Measurements from ENCODE around the gene DUS1L. TPM values are rescaled to one million over a fixed set of nuclear protein-coding genes. Genes with fewer than 3 reads are reported as not detected.

The DUS1L gene
- total and polyA plus RNA-seq, 4 donors, result 40.0 to 179 (median 100.0) TPM

DNA sequence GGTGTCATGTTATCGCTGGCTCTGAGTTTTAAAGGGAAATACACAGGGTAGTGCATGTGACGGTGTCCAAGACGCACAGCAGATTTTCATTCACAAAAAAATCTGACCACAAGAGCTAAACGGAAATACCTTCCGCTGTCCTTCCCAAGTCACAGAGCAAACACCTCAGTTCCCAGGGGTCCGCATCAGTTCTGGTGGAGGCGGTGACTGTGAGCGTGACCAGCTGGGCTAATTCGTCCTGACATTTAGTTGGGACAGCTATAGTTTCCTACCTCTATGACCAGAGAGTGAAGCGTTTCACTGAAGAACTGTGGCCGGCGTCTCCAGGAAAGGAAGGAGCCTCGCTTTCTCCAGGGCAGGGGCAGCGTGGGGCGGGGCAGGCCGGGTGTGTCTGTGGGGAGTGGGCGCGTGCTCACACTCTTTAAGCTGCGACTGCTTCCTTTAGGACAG lies 42.9 kb upstream of the DUS1L start:
- Histone ChIP-seq H3K4me1 (ENCODE audit: control insufficient read depth in 5 of 5, insufficient read depth in 5 of 5, low read length in 5 of 5) (peaks cover 0 to 34% (median 28%) of the 10 kb centered on the region in 5 donors), H3K27me3 (ENCODE audit: control insufficient read depth in 3 of 3, insufficient read depth in 3 of 3, low read length in 2 of 3) (no peaks in the 10 kb centered on the region), H3K36me3 (ENCODE audit: control insufficient read depth in 4 of 4, insufficient read depth in 4 of 4, low read length in 4 of 4) (peaks cover 0 to 2% (median 0%) of the 10 kb centered on the region in 4 donors), H3K27ac (ENCODE audit: low read depth in 1 of 2, low read length in 1 of 2) (peak overlapping the region in 1 of 2 donors; percentile 82), H3K9ac (ENCODE audit: insufficient read depth in 1 of 2, low read length in 2 of 2) (peak overlapping the region in 1 of 2 donors; percentile 4), H3K4me3 (no peak overlapping the region), H3K9me3 (ENCODE audit: control insufficient read depth in 4 of 4, insufficient read depth in 3 of 4, low read length in 3 of 4) (no peaks in the 10 kb centered on the region)
- DNase-seq (peak in 2 of 3 donors; percentile 36 to 57), ATAC-seq (ENCODE audit: insufficient read depth, low FRiP score) (no peak)
- 82 to 83% methylated on average over 19 of the region's 19 CpGs for WGBS, 2 donors
- TF ChIP-seq CTCF (IDR thresholded peaks at IDR 0.05; ENCODE audit: control extremely low read depth, extremely low read depth), result no peak

DNA sequence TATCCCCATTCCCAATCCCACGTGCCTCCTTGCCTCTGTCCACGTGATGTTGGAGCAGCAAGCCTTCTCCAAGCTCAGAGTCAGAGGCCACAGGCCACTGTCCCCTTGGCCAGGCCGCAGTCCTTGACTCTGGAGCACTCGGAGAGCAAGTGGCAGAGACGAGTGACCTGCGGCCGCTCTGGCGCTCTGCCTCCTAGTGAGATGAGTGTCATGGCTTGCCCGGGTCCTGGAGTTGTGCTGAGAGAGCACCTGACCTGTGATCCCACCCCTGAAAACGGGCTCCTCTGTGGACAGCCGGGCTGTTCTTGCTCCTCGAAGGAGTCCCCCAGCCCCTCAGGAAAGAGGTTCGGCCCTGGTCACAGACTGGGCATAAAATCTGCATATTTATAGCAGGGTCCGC lies 42.4 kb upstream of the DUS1L start:
- H3K4me1 ChIP-seq (ENCODE audit: control insufficient read depth in 5 of 5, insufficient read depth in 5 of 5, low read length in 5 of 5), result peaks cover 0 to 37% (median 28%) of the 10 kb centered on the region in 5 donors
- no peak overlapping the region for H3K4me3 ChIP-seq
- 69 to 91% methylated on average over 14 of the region's 14 CpGs for WGBS, 2 donors
- no peaks in the 10 kb centered on the region for H3K27me3 ChIP-seq (ENCODE audit: control insufficient read depth in 3 of 3, insufficient read depth in 3 of 3, low read length in 2 of 3)
- TF ChIP-seq CTCF (IDR thresholded peaks at IDR 0.05; ENCODE audit: control extremely low read depth, extremely low read depth), result no peak
- ATAC-seq (ENCODE audit: insufficient read depth, low FRiP score) (no peak), DNase-seq (no peak)
- H3K36me3 ChIP-seq (ENCODE audit: control insufficient read depth in 4 of 4, insufficient read depth in 4 of 4, low read length in 4 of 4), result no peaks in the 10 kb centered on the region
- no peaks in the 10 kb centered on the region for H3K9me3 ChIP-seq (ENCODE audit: control insufficient read depth in 4 of 4, insufficient read depth in 3 of 4, low read length in 3 of 4)
- peak overlapping the region in 1 of 2 donors; percentile 82 for H3K27ac ChIP-seq (ENCODE audit: low read depth in 1 of 2, low read length in 1 of 2)
- no peak overlapping the region for H3K9ac ChIP-seq (ENCODE audit: insufficient read depth in 1 of 2, low read length in 2 of 2)

DNA sequence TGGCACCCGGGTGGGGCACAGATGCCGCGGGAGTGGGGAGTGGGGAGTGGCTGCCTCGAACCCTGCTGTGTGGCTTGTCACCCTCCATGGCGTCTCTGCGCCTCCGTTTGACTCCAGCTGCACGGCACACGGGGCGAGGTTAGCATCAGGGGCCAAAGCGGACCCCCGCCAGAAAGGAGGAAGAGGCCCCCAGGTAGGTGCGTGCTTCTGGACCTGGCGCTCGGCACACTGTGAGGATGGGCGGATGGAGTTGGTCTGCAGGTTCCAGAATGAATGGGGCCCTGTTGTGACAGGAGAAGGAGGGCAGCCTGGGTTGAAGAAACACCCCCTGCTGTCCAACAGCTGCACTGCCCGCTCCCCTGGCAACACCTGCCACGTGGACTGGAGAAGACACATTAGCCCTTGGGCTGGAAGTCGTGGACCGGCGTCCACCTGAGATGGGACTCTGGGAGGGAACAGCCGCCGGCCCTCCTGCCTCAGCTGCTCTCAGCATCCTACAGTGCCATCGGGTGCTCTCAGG lies 41.8 kb upstream of the DUS1L start:
- Histone ChIP-seq H3K27ac (ENCODE audit: low read depth in 1 of 2, low read length in 1 of 2) (peak overlapping the region in 1 of 2 donors; percentile 94), H3K9ac (ENCODE audit: insufficient read depth in 1 of 2, low read length in 2 of 2) (no peak overlapping the region), H3K4me1 (ENCODE audit: control insufficient read depth in 5 of 5, insufficient read depth in 5 of 5, low read length in 5 of 5) (peaks cover 0 to 37% (median 28%) of the 10 kb centered on the region in 5 donors), H3K9me3 (ENCODE audit: control insufficient read depth in 4 of 4, insufficient read depth in 3 of 4, low read length in 3 of 4) (no peaks in the 10 kb centered on the region), H3K4me3 (no peak overlapping the region), H3K36me3 (ENCODE audit: control insufficient read depth in 4 of 4, insufficient read depth in 4 of 4, low read length in 4 of 4) (no peaks in the 10 kb centered on the region), H3K27me3 (ENCODE audit: control insufficient read depth in 3 of 3, insufficient read depth in 3 of 3, low read length in 2 of 3) (no peaks in the 10 kb centered on the region)
- ATAC-seq (ENCODE audit: insufficient read depth, low FRiP score) (no peak), DNase-seq (no peak)
- WGBS, 2 donors, result 85 to 86% methylated on average over 24 of the region's 24 CpGs
- TF ChIP-seq CTCF (IDR thresholded peaks at IDR 0.05; ENCODE audit: control extremely low read depth, extremely low read depth), result no peak

All from lung (tissue), 12 donors.